Natural killer cell (primary cell): Measurements from ENCODE around the gene PNLIPRP2. TPM values are rescaled to one million over a fixed set of nuclear protein-coding genes. Genes with fewer than 3 reads are reported as not detected.

Source experiments
- ATAC-seq, 3 donors: fragments of 150-1000 bp in 2 of 3; fragments of 200-7000 bp in 1 of 3; cut with Tn5 transposase; 1 replicate in 1 of 3; 2 replicates in 2 of 3; pipeline ENCODE4 v1.10.0; 2021; ENCODE audit warnings: mild to moderate bottlenecking in 2 of 3, moderate library complexity in 2 of 3
- DNase-seq, 2 donors: peaks; one replicate each; pipeline versions ENCODE4 v3.0.0 to v3.0.0-alpha.2; 2013 to 2021; ENCODE audit warnings: mixed read lengths in 1 of 2
- H3K27ac ChIP-seq: one replicate; pipeline ENCODE4 v1.5.1; 2013; ENCODE audit warnings: mild to moderate bottlenecking, low read length
- H3K27me3 ChIP-seq: one replicate; pipeline ENCODE4 v1.6.1; 2013; ENCODE audit warnings: low read length; ENCODE audit not compliant: control insufficient read depth, insufficient read depth
- H3K36me3 ChIP-seq: one replicate; pipeline ENCODE4 v1.6.1; 2013; ENCODE audit warnings: low read length; ENCODE audit not compliant: control insufficient read depth, insufficient read depth
- H3K4me1 ChIP-seq: one replicate; pipeline ENCODE4 v1.6.1; 2013; ENCODE audit warnings: low read length; ENCODE audit not compliant: control insufficient read depth, insufficient read depth
- H3K4me3 ChIP-seq: one replicate; pipeline ENCODE4 v1.5.1; 2013; ENCODE audit warnings: low read length
- H3K9me3 ChIP-seq: one replicate; pipeline ENCODE4 v1.6.1; 2013; ENCODE audit warnings: low read length; ENCODE audit not compliant: control insufficient read depth, insufficient read depth
- H3K27ac Mint-ChIP-seq, 2 donors: one replicate each; pipeline ENCODE4 v1.8.0; 2022; ENCODE audit warnings: mild to moderate bottlenecking in 2 of 2, mixed read lengths in 2 of 2, moderate library complexity in 1 of 2
- H3K27me3 Mint-ChIP-seq, 2 donors: one replicate each; pipeline ENCODE4 v1.8.0; 2022; ENCODE audit warnings: low read depth in 2 of 2, mixed read lengths in 2 of 2
- H3K36me3 Mint-ChIP-seq: one replicate; pipeline ENCODE4 v1.8.0; 2022; ENCODE audit warnings: mixed read lengths
- H3K4me1 Mint-ChIP-seq, 2 donors: one replicate each; pipeline ENCODE4 v1.8.0; 2022; ENCODE audit warnings: mixed read lengths in 2 of 2
- H3K4me3 Mint-ChIP-seq: one replicate; pipeline ENCODE4 v1.8.0; 2022; ENCODE audit warnings: mild to moderate bottlenecking, moderate library complexity, mixed read lengths
- H3K9me3 Mint-ChIP-seq, 2 donors: one replicate each; pipeline ENCODE4 v1.8.0; 2022; ENCODE audit warnings: mixed read lengths in 2 of 2
- WGBS: methylation state at CpG from one replicate; pipeline ENCODE4 v1.1.7; 2013; ENCODE audit warnings: missing lambda C conversion rate; ENCODE audit not compliant: insufficient coverage; 5-methylcytosine and 5-hydroxymethylcytosine counted together
- intact Hi-C: fragments of 100-400 bp; cut with micrococcal nuclease; formaldehyde crosslinking; loops from one replicate; pipeline ENCODE4 v1.14.2; 2022
- total RNA-seq, 4 donors: library from RNA; stranded (reverse); fragments of 120-200 nt in 1 of 4; gene quantifications; one replicate each; pipeline versions ENCODE4 v1.2.3 to v1.2.4, GENCODE V29; 2013 to 2022
- TF ChIP-seq, protein P1 (sequence below): fragments of 200-600 bp; IDR thresholded peaks from one replicate; pipeline ENCODE4 v1.8.0; 2022; ENCODE audit warnings: antibody characterized with exemption

Gene PNLIPRP2
- total RNA-seq, 3 donors from 2014 or later (not counting 1 experiment from before 2014, with no cell fraction given): not detected

DNA sequence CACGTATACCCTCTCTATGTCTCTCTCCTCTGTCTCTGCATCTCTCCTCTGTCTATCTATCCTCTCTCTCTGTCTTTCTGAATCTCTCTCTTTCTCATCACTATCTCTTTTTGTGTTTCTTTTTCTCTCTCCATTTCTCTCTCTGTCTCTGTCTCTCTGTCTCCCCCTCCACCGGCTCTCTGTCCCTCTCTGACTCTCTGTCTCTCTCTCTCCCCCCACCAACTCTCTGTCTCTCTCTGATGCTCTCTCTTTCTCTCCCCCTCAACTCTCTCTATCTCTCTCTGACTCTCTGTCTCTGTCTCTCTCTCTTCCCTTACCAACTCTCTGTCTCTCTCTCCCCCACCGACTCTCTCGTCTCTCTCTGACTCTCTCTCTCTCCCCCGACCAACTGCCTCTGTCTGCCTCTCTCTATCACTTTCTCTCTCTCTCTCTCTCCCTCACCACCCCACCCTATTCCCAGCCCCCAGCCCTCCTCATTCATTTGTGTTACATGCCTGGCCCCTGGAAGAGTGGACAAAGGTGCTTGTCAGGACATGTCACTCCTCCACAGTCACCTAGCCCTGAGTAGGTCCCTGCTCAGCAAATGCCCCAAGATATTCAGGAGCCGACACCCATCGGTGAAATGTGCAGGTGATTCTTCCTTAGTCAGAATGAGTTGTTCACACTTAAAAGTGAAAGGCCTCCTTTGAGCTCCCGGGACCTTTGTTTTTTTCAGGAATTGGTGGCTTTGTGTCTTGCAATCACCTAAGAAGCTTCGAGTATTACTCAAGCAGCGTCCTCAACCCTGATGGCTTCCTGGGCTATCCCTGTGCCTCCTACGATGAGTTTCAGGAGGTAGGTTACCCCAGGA, 13.6 kb downstream of the PNLIPRP2 start:
- Histone ChIP-seq H3K4me1 (no peaks in the 10 kb centered on the region), H3K27ac (no peak overlapping the region), H3K27me3 (no peaks in the 10 kb centered on the region), H3K4me3 (no peak overlapping the region), H3K9me3 (no peaks in the 10 kb centered on the region), H3K36me3 (no peaks in the 10 kb centered on the region)
- Mint-ChIP-seq H3K27ac (no peak overlapping the region), H3K4me1 (no peaks in the 10 kb centered on the region), H3K36me3 (no peaks in the 10 kb centered on the region), H3K27me3 (no peaks in the 10 kb centered on the region), H3K9me3 (peaks cover 0 to 3% of the 10 kb centered on the region in 2 donors), H3K4me3 (no peak overlapping the region)
- TF ChIP-seq, protein P1, sequence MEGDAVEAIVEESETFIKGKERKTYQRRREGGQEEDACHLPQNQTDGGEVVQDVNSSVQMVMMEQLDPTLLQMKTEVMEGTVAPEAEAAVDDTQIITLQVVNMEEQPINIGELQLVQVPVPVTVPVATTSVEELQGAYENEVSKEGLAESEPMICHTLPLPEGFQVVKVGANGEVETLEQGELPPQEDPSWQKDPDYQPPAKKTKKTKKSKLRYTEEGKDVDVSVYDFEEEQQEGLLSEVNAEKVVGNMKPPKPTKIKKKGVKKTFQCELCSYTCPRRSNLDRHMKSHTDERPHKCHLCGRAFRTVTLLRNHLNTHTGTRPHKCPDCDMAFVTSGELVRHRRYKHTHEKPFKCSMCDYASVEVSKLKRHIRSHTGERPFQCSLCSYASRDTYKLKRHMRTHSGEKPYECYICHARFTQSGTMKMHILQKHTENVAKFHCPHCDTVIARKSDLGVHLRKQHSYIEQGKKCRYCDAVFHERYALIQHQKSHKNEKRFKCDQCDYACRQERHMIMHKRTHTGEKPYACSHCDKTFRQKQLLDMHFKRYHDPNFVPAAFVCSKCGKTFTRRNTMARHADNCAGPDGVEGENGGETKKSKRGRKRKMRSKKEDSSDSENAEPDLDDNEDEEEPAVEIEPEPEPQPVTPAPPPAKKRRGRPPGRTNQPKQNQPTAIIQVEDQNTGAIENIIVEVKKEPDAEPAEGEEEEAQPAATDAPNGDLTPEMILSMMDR: no peak
- DNase-seq (no peak), ATAC-seq (no peak)
- intact Hi-C loops: no loop called here
- WGBS: 87% methylated on average over 11 of the region's 11 CpGs

GRCh38 chr10:116636385-116636784, 15.6 kb downstream of the PNLIPRP2 start:
- Histone ChIP-seq H3K27ac (no peak overlapping the region), H3K9me3 (no peaks in the 10 kb centered on the region), H3K27me3 (no peaks in the 10 kb centered on the region), H3K4me3 (no peak overlapping the region), H3K4me1 (no peaks in the 10 kb centered on the region), H3K36me3 (no peaks in the 10 kb centered on the region)
- no peaks in the 10 kb centered on the region for H3K27me3 Mint-ChIP-seq
- no peak for DNase-seq
- H3K4me3 Mint-ChIP-seq: no peak overlapping the region
- no peak overlapping the region for H3K27ac Mint-ChIP-seq
- intact Hi-C loops: no loop called here
- peaks cover 0 to 3% of the 10 kb centered on the region in 2 donors for H3K9me3 Mint-ChIP-seq
- ATAC-seq: no peak
- H3K36me3 Mint-ChIP-seq: no peaks in the 10 kb centered on the region
- H3K4me1 Mint-ChIP-seq: no peaks in the 10 kb centered on the region
- TF ChIP-seq, protein P1: no peak

- Mint-ChIP-seq H3K4me1 (no peaks in the 10 kb centered on the region), H3K36me3 (no peaks in the 10 kb centered on the region), H3K27me3 (no peaks in the 10 kb centered on the region), H3K9me3 (peaks cover 0 to 3% of the 10 kb centered on the region in 2 donors), H3K4me3 (no peak overlapping the region), H3K27ac (no peak overlapping the region)
- Histone ChIP-seq H3K4me1 (no peaks in the 10 kb centered on the region), H3K27me3 (no peaks in the 10 kb centered on the region), H3K9me3 (no peaks in the 10 kb centered on the region), H3K27ac (no peak overlapping the region), H3K4me3 (no peak overlapping the region), H3K36me3 (no peaks in the 10 kb centered on the region)
- DNase-seq (no peak), ATAC-seq (no peak)
- TF ChIP-seq, protein P1: no peak
- no CpG with 5 or more reads among the region's 2 CpGs for WGBS
- intact Hi-C loops: no loop called here
Observed at GRCh38 chr10:116636976-116637375, 16.2 kb downstream of the PNLIPRP2 start.

DNA sequence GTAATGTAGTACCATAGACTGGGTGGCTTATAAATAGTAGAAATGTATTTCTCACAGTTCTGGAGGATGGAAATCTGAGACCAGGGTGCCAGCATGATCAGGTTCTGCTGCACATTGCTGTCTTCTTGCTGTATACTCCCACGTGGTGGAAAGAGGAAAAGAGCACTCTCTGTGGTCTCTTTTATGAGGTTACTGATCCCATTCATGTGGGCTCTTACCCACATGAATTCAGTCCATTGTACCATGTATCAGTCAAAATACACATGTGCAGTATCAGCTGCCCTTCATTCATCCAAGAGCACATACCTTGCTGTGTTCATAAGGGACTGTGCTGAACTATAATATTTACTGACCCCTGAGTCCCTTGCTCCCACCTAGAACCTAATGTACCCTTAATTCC, 17.1 kb downstream of the PNLIPRP2 start:
- no peak overlapping the region for H3K27ac Mint-ChIP-seq
- DNase-seq: no peak
- intact Hi-C loops: no loop called here
- H3K4me1 Mint-ChIP-seq: no peaks in the 10 kb centered on the region
- WGBS: 0% methylated on average over 1 of the region's 1 CpG
- H3K36me3 ChIP-seq: no peaks in the 10 kb centered on the region
- no peaks in the 10 kb centered on the region for H3K27me3 Mint-ChIP-seq
- no peaks in the 10 kb centered on the region for H3K9me3 ChIP-seq
- no peak for ATAC-seq
- TF ChIP-seq, protein P1: no peak
- H3K27me3 ChIP-seq: no peaks in the 10 kb centered on the region
- H3K27ac ChIP-seq: no peak overlapping the region
- H3K4me3 ChIP-seq: no peak overlapping the region
- no peaks in the 10 kb centered on the region for H3K4me1 ChIP-seq
- peaks cover 0 to 7% of the 10 kb centered on the region in 2 donors for H3K9me3 Mint-ChIP-seq
- no peak overlapping the region for H3K4me3 Mint-ChIP-seq
- no peaks in the 10 kb centered on the region for H3K36me3 Mint-ChIP-seq
